Stimulated activated CD8-positive, alpha-beta memory T cell treated with anti-CD3 and anti-CD28 coated beads, Interleukin-4, amount 100 ng/mL, for 4 hours (primary cell): ENCODE results near the gene SLC4A4.

Source experiments
- DNase-seq, 2 donors: peaks; one replicate each; pipeline ENCODE4 v3.0.0-alpha.2; 2020; ENCODE audit warnings: low read depth in 2 of 2, low spot score in 1 of 2

SLC4A4 gene

DNA sequence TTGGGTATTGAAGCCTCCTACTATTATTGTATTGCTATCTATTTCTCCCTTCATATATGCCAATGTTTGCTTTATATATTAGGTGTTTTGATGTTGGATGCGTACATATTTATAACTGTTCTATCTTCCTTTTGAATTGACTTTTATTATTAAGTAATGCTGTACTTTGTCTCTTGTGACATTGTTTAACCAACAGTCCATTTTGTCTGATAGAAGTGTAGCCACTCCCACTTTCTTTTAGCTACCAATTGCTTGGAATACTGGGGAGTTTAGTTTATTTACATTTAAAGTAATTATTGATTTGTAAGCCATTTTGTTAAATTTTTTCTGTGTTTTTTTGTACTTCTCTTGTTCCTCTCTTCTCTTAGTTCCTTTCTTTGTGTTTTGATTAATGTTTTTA lies 249.2 kb downstream of the SLC4A4 start:
- DNase-seq: no peak

DNA sequence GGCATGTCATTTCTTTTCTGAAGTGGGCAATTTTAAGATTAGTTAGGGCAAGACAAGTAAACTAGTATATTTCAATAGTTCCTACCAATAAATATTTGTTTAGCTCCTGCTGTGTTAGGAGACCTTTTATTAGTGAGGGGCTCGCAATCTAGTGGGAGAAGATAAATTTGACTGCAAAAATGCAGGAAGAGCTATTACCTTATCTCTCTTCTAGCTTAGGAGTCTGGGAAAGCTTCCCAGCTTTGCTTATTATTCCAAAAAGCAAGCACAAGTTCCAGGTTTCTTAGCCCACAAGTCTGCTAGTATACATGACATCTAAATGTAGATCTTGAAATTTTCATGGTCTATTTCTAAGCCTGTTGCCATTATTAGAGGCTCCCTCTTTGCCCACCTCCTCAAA lies 254.0 kb downstream of the SLC4A4 start:
- no peak for DNase-seq

DNA sequence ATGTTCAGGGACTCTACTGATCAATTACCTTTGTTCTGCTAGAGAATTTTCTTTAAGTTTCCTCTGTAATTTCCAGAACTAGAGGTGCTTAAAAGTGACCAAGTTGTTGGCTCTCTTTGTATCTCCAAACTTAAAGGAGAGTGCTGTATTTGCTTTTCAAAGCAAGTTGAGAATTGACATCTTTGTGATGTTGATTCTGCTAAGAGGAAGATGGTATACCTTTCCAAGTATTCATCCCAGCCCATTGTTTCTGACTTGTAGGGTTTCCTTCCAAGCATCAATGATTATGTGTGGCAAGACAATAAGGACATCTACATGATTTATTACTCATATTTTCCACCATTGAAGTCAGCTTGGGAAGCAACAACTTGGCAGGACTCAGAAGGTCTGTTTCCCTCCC lies 254.5 kb downstream of the SLC4A4 start:
- DNase-seq: no peak

DNA sequence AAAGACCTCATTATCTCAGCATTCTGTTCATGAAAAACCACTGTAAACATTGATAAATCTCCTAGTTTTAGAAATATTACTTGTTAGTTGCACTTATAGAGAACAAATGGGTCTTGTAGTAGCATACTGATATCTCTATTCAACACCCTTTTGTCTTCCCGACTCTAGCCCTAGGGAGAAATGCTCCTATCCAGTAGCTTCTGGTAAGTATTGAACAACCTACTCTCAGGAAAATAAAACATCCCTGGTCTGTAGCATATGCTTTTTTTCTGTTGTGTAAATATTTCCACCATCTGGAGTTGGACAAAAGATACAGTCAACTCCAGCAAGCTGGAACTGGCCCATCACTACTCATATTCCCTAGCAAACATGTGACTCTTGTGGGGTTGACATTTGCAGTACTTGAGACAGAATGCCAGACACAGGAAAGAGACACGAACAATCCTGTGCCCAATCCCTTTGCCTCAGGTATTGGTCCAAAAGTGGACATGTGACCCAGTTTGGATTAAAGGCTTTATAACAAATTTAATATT lies 256.8 kb downstream of the SLC4A4 start:
- no peak for DNase-seq

DNA sequence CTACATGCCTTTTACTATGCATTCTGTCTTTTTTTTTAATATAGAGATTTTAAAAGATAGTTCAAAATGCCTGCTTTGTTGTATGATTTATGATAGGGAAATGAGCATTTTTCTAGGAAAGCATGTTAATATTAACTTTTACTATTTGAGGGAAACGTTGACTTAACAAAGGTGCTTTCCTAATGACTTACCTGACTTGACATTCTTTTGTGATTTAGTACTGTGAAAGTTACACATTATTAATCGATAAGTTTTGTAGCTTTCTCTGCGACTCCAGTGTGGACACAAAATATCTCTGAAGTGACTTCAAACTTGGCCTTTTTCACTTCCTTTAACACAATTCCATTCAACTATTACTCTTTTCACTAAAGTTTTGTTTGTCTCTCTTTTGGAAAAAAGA lies 260.8 kb downstream of the SLC4A4 start:
- no peak for DNase-seq

DNA sequence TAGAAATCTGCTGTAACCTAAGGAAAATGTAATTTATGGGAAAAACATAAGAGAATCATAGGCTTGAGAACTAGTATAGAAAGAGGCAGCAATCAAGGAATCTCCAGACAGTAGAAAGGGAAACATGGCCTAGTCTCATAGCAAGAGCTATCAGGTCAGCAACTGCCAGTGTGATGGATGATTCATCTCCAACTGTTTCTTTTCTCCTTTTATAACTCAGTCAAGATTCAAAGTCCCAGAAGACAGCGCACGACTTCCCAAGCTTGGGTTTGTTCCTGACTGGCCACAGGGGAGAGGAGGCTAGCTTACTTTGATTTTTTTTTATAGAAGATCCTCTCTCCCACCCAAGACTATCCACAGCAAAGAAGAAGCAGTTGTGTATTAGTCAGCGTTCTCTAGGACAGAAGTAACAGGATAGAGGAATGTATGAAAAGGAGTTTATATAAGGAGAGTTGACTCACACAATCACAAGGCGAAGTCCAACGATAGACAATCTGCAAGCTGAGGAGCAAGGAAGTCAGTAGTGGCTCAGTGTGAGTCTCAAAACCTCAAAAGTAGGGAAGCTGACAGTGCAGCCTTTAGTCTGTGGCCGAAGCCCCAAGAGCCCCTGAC lies 263.6 kb downstream of the SLC4A4 start:
- no peak for DNase-seq

DNA sequence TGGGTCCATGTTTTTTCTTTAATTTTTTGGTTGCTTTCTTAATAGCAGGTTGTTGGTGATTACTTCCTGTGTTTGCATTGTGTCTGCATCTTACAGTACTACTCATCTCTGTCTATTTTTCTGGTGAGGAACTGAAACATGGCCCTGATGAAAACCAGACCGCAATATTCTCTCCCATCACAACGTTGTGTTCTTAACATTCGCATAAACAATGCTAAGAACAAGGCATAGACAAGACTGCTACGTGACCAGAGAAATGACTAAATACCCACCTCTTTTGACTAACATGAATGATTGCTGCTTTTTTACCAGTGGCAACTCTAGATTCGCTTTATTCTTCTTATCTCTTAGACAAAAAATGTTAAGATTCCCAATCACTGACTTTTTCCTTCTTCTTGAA lies 266.0 kb downstream of the SLC4A4 start:
- DNase-seq: no peak

DNA sequence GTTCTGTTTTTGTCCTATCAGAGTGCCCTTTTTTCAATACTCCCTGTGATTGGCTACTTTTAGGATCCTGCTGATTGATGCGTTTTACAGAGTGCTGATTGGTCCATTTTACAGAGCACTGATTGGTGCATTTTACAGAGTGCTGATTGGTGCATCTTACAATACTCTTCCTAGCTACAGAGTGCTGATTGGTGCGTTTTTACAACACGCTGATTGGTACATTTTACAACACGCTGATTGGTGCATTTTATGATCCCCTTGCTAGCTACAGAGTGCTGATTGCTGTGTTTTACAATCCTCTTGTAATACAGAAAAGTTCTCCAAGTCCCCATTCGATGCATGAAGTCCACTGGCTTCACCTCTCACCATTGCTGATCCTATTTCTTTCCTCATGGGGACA lies 268.3 kb downstream of the SLC4A4 start:
- DNase-seq: no peak

DNA sequence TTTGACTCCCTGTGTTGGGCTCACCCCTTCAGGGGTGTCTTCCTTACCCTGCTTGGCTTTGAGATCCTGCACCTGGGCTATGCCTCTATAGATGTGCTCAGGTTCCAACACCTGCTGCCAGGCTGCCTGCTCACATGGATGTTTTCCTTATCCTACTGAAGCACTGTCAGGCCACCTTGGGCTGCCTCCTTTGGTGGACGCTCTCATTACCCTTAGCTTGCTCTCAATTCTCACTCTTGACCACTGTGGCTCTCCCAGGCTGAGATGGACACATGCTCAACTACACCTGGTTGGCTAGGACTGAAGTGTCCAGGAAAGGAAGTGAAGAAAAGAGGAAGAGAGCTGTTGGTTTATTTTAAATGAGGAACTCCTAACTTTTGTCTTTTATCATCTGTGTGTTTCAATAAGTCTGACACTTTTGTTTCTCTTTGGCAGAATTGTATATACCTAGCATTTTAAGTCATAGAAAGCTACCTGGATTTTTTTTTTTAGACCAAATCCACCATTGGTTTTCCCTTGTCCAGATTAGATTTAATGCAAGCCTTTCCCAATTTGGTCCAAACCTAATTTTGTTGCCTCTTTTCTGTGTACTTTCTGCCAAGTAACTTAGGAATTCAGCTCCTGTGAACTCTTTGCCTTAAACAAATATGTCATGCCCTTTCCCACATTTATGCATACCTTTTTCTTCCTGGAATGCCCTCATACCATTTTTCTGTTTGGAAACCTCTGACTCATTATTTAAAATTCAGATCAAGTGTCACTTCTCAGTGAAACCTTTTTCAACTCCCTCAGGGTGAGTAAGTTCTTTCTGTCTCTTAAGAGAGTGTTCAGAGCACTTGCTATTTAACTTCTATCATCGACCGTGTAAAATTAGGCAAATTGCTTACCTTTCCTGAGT lies 269.2 kb downstream of the SLC4A4 start:
- no peak for DNase-seq

DNA sequence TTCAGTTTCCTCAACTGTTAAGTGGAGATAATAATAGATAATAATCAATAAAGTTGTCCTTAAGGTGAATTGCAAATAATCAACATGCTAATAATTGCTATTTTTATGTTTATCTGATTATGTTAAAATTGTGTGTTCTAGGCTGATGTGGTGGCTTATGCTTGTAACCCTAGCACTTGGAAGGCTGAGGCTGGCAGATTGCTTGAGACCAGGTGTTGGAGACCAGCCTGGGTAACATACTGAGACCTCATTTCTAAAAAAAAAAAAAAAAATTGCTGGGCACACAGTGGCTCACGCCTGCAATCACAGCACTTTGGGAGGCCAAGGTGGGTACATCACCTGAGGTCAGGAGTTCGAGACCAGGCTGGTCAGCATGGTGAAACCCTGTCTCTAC lies 269.9 kb downstream of the SLC4A4 start:
- DNase-seq: no peak

DNA sequence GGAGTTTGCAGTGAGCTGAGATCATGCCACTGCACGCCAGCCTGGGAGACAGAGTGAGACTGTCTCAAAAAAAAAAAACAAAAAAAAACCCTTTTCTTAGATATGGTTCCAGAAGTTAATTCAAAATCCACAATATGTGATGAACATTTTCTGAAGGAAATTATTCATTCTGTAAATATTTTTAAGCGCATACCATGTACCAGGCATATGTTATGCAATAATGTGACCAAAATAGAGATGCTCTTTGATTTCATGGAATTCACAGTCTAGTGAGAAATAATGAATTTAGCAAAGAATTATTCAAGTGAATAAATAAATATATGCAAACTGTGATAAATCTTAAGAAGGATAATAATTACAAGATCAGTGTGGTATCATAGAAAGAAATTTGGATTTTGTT lies 270.3 kb downstream of the SLC4A4 start:
- no peak for DNase-seq

DNA sequence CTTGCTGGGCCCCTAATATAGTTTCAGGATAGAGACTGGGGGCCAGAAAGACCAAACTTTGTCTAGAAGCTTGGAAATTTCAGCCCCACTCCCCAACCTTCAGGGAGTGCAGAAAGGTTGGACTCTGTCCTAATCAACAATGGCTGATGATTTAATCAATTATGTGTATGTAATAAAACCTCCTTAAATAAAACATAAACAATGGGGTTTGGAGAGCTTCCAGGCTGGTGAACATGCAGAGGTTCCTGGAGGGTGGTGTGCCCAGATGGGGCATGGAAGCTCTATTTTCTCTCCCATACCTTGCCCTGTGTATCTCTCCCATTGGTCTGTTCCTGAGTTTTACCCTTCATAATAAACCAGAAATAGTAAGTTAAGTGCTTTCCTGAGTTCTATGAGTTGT lies 270.8 kb downstream of the SLC4A4 start:
- DNase-seq: no peak

DNA sequence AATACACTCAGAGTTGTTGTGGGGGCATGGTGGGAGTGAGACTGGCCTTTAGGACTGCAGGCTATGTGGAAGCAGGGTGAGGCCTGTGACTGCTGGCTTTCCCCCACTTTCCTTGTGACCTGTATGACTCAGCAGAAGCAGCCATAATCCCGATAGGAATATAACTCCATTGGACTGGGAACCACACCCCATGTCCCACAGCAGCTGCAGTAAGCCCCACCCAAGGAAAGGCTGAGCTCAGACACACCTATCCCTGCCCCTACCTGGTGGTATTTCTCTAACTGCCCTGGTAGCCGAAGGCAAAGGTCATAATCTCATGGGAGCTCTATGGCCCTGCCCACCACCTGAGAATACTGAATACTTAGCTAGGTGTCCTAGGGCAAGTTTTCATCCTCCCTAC lies 275.8 kb downstream of the SLC4A4 start:
- no peak for DNase-seq

DNA sequence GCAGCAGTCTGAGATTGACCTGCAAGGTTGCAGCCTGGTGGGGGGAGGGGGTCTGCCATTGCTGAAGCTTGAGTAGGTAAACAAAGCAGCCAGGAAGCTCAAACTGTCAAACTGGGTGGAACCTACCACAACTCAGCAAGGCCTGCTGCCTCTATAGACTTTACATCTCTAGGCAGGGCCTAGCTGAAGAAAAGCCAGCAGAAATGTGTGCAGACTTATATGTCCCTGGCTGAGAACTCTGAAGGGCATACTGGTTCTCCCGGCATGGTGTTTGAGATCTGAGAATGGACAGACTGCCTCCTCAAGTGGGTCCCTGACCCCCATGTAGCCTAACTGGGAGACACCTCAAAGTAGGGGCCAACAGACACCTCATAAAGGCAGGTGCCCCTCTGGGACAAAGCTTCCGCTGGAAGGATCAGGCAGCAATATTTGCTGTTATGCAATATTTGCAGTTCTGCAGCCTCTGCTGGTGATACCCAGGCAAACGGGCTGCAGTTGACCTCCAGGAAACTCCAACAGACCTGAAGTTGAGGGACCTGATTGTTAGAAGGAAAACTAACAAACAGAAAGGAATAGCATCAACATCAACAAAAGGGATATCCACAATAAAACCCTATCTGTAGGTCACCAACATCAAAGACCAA lies 277.5 kb downstream of the SLC4A4 start:
- no peak for DNase-seq
